Brain microvascular endothelial cell (primary cell): ENCODE results near the gene MS4A6A.
"Not testable (repeated sequence)": the region's sequence is repeated elsewhere in the genome, so short reads cannot be mapped to it uniquely, and the experiment has no call there.

Source experiments
- DNase-seq: peaks from one replicate; pipeline ENCODE4 v3.0.0-alpha.2; 2020
- H3K27ac ChIP-seq: fragments of 250-450 bp; sonication (Bioruptor Pico); 2 replicates; pipeline ENCODE4 v1.5.1; 2020; ENCODE audit warnings: mild to moderate bottlenecking, moderate library complexity
- H3K27me3 ChIP-seq: fragments of 250-450 bp; sonication (Bioruptor Pico); replicated peaks from 2 replicates; pipeline ENCODE4 v1.5.1; 2020; ENCODE audit warnings: mild to moderate bottlenecking
- H3K36me3 ChIP-seq: fragments of 250-450 bp; sonication (Bioruptor Pico); replicated peaks from 2 replicates; pipeline ENCODE4 v1.5.1; 2020; ENCODE audit warnings: mild to moderate bottlenecking
- H3K4me3 ChIP-seq: 2 replicates; pipeline ENCODE4 v1.5.1; 2011; ENCODE audit warnings: low read depth, mild to moderate bottlenecking, control low read depth, low read length, moderate library complexity
- in situ Hi-C: cut with HindIII; loops from 2 replicates; pipeline ENCODE4 v1.10.0; 2017; ENCODE audit warnings: low sequenced_read_pairs, low pct_ligation_motif_present
- TF ChIP-seq, protein P1 (sequence below): IDR thresholded peaks from 2 replicates; pipeline ENCODE4 v1.5.1; 2011; ENCODE audit warnings: low read depth, mild to moderate bottlenecking, moderate library complexity, low read length, control low read depth, inconsistent platforms; ENCODE audit errors: missing control alignments

Gene MS4A6A

DNA sequence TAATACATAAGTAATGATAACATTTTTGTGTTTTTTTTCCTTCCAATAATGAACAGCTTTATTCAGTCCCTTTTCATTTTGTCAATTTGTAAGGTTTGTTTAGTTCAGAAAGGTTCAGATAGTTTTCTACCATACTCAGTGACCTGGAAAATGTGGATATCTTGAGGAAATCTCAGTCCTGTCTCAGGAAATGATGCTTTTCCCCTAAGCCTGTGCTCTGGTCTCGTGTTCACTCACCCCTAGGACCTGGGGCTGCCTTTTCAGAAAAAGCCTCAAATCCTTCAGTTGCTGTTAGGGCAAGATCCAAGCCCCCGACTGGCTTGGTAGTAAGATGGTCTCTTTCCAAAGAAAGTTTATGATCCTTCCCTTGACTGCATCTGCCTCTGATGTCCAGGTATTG is 21.8 kb downstream of the MS4A6A start:
- in situ Hi-C loops, result no loop called here
- H3K27ac ChIP-seq, result no peak overlapping the region
- no peaks in the 10 kb centered on the region for H3K36me3 ChIP-seq
- H3K27me3 ChIP-seq, result no peaks in the 10 kb centered on the region
- TF ChIP-seq, protein P1, sequence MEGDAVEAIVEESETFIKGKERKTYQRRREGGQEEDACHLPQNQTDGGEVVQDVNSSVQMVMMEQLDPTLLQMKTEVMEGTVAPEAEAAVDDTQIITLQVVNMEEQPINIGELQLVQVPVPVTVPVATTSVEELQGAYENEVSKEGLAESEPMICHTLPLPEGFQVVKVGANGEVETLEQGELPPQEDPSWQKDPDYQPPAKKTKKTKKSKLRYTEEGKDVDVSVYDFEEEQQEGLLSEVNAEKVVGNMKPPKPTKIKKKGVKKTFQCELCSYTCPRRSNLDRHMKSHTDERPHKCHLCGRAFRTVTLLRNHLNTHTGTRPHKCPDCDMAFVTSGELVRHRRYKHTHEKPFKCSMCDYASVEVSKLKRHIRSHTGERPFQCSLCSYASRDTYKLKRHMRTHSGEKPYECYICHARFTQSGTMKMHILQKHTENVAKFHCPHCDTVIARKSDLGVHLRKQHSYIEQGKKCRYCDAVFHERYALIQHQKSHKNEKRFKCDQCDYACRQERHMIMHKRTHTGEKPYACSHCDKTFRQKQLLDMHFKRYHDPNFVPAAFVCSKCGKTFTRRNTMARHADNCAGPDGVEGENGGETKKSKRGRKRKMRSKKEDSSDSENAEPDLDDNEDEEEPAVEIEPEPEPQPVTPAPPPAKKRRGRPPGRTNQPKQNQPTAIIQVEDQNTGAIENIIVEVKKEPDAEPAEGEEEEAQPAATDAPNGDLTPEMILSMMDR, result no peak
- no peak overlapping the region for H3K4me3 ChIP-seq
- no peak for DNase-seq

DNA sequence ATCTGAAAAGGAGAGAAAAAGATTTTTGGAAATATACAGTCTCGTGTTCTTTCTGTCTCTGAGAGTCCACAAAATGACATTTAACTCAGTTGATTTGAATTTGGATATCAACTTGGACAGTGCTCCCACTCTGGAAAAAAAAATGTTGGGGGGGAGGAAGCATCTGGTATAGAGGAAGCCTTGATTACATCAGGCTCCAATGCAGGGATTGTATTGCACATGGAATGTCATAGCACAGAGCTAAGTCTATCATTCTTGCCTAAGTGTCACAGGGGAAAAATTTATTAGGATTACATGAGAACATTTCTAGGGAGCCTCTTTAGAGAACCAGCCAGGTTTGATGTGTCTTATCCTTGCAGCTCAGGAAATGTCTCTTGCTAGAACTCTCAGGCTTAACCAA is 23.0 kb downstream of the MS4A6A start:
- TF ChIP-seq, protein P1, result no peak
- no peak for DNase-seq
- no peaks in the 10 kb centered on the region for H3K27me3 ChIP-seq
- in situ Hi-C loops, result no loop called here
- no peaks in the 10 kb centered on the region for H3K36me3 ChIP-seq
- no peak overlapping the region for H3K27ac ChIP-seq
- no peak overlapping the region for H3K4me3 ChIP-seq

DNA sequence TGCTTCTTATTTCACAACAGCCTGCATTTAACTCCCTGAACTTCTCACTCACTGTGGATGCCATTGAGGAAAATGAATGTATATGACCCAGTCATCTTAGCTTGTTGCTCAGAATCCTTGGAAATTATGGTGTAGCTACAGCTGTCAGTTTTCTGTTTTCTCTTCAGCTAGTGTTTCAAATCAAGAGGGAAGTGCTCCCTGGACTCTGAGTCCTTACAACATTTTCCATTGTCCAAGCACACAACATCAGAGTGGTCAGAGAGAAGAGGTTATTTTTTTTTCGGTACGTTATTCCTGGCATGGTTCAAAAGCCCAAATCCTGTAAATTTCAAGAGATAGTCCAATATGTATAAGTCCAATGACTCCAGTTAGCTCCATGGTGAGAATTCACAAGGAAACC is 23.6 kb downstream of the MS4A6A start:
- H3K36me3 ChIP-seq, result no peaks in the 10 kb centered on the region
- DNase-seq, result no peak
- in situ Hi-C loops, result no loop called here
- H3K4me3 ChIP-seq, result no peak overlapping the region
- no peaks in the 10 kb centered on the region for H3K27me3 ChIP-seq
- H3K27ac ChIP-seq, result no peak overlapping the region
- TF ChIP-seq, protein P1, result no peak

DNA sequence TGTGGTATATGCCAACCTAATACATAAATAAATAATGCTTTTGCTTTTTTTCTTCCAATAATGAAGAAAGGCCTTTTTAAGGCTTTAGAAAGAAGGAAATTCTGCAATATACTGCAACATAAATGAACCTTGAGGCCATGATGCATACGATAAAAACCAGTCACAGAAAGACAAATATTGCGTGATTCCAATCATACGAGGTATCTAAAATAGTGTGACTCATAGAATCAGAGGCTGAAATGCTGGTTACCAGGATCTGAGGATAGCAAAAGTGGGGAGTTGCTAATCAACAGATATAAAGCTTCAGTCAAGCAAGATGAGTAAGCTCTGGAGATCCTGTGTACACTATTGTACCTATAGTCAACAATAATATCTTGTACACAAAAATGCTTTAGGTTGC is 24.2 kb downstream of the MS4A6A start:
- in situ Hi-C loops, result no loop called here
- Histone ChIP-seq H3K27ac (no peak overlapping the region), H3K4me3 (no peak overlapping the region), H3K36me3 (no peaks in the 10 kb centered on the region), H3K27me3 (no peaks in the 10 kb centered on the region)
- DNase-seq, result no peak
- TF ChIP-seq, protein P1, result no peak

DNA sequence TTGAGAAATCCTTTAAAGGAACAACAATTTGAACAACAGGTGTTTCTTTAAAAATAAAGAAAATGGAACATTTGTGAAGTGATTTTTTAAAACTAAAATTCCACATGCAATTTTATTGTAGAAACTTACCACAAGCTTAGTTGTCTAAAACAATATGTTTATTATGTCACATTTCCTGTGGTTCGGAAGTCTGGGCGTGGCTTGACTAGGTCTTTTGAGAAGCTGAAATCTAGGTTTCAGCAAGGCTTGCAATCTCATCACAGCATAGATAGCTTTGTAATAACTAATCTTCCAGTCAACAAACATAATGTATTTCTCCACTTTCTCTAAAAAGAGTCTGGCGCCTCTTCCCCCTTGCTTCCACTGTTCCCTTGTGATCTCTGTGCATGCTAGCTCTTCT is 27.0 kb downstream of the MS4A6A start:
- DNase-seq, result no peak
- H3K4me3 ChIP-seq, result no peak overlapping the region
- in situ Hi-C loops, result no loop called here
- H3K27ac ChIP-seq, result no peak overlapping the region
- TF ChIP-seq, protein P1, result no peak
- no peaks in the 10 kb centered on the region for H3K36me3 ChIP-seq
- no peaks in the 10 kb centered on the region for H3K27me3 ChIP-seq

DNA sequence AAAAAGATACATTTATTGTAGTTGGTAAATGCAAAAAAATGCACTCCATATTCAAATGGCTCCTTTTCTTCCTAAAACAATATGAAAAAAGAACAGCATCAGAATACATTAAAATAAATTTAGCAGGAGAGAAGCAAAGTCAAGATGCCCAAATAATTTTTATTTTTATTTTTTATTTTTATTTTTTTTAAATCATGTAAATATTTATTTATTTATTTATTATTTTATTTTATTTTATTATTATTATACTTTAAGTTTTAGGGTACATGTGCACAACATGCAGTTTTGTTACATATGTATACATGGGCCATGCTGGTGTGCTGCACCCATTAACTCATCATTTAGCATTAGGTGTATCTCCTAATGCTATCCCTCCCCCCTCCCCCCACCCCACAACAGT is 30.2 kb downstream of the MS4A6A start:
- in situ Hi-C loops, result not testable (repeated sequence)

More for the DNA sequence above, 30.2 kb downstream of the MS4A6A start:
- not testable (repeated sequence) for H3K27ac ChIP-seq, H3K36me3 ChIP-seq, DNase-seq, H3K27me3 ChIP-seq, H3K4me3 ChIP-seq
